Measurements from ENCODE around the gene ITPA. TPM values are rescaled to one million over a fixed set of nuclear protein-coding genes. Genes with fewer than 3 reads are reported as not detected.

Gene ITPA
- total and polyA plus RNA-seq, 2 of the 13 experiments (the other 11 are each of a cell fraction or from before 2014, with no cell fraction given), result 60.1 to 103 TPM

DNA sequence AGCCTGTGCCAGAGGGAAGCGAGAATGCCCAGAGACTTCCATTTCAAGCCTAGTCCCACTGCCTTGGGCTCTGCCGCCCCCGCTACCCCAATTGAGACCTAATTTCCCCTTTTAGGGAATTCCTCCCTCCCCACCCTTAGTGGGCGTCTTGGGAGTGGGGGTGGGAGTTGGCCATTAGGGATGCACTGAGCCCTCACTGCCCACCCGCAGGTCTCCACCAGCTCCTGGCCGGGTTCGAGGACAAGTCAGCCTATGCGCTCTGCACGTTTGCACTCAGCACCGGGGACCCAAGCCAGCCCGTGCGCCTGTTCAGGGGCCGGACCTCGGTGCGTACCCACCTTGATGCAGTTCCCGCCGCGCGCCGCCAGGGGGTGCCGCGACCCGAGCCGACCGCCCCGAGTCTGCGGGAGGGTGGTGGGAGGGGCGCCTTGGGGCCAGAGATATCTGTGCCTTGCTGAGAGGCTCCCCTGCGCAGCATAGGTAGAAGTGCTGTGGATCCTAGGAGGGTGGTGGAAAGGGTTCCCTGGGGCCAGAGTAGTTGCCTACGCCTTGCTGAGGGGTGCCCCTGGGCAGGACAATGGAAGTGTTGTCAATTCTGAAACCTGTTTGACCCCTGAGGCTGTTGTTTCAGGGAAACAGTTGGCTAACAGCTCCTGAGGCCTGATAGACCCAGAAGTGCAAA, 9.2 kb downstream of the ITPA start (continued):
- no peak for TF ChIP-seq EZH2 (conservative IDR thresholded peaks at IDR 0.05; ENCODE audit: low read depth, low read length)
- TF ChIP-seq XRCC5 (optimal IDR thresholded peaks at IDR 0.05; ENCODE audit: low read length), result peak; percentile 99
- peak; percentile 97 for TF ChIP-seq ZNF572 (CRISPR knock-in tag; IDR thresholded peaks at IDR 0.05)
- peak; percentile 89 for TF ChIP-seq TBX2 (CRISPR knock-in tag; IDR thresholded peaks at IDR 0.05; ENCODE audit: borderline replicate concordance)
- TF ChIP-seq ZNF496 (CRISPR knock-in tag; IDR thresholded peaks at IDR 0.05; ENCODE audit: insufficient replicate concordance), result no peak
- TF ChIP-seq SMC3 (IDR thresholded peaks at IDR 0.05; ENCODE audit: low read length), result peak; percentile 83; the same call in 1 of the 2 replicates
- TF ChIP-seq ZNF337 (CRISPR knock-in tag; IDR thresholded peaks at IDR 0.05; ENCODE audit: borderline replicate concordance, low read depth), result no peak
- no peak for TF ChIP-seq NCOA1 (CRISPR knock-in tag; IDR thresholded peaks at IDR 0.05)
- no peak for TF ChIP-seq LCORL (IDR thresholded peaks at IDR 0.05)
- TF ChIP-seq LCORL (CRISPR knock-in tag; IDR thresholded peaks at IDR 0.05), result peak; percentile 48; the same call in 1 of the 2 replicates
- TF ChIP-seq ZNF749 (CRISPR knock-in tag; IDR thresholded peaks at IDR 0.05; ENCODE audit: borderline replicate concordance), result peak; percentile 32; the same call in 1 of the 2 replicates
- peak; percentile 95; the same call in 1 of the 2 replicates for TF ChIP-seq AHR (CRISPR knock-in tag; IDR thresholded peaks at IDR 0.05)
- peak; percentile 58; the same call in 1 of the 2 replicates for TF ChIP-seq ZNF605 (CRISPR knock-in tag; IDR thresholded peaks at IDR 0.05)
- TF ChIP-seq CCAR2 (optimal IDR thresholded peaks at IDR 0.05; ENCODE audit: low read depth, low read length), result no peak
- TF ChIP-seq, protein P1, sequence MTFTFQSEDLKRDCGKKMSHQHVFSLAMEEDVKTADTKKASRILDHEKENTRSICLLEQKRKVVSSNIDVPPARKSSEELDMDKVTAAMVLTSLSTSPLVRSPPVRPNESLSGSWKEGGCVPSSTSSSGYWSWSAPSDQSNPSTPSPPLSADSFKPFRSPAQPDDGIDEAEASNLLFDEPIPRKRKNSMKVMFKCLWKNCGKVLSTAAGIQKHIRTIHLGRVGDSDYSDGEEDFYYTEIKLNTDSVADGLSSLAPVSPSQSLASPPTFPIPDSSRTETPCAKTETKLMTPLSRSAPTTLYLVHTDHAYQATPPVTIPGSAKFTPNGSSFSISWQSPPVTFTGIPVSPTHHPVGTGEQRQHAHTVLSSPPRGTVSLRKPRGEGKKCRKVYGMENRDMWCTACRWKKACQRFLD (CRISPR knock-in tag; IDR thresholded peaks at IDR 0.05; ENCODE audit: borderline replicate concordance), result no peak; the same call in 1 of the 2 replicates
- TF ChIP-seq MTF2 (CRISPR knock-in tag; IDR thresholded peaks at IDR 0.05; ENCODE audit: borderline replicate concordance), result no peak
- TF ChIP-seq ZNF607 (CRISPR knock-in tag; IDR thresholded peaks at IDR 0.05; ENCODE audit: borderline replicate concordance), result peak; percentile 82; the same call in 1 of the 2 replicates
- peak; percentile 68; the same call in 1 of the 2 replicates for TF ChIP-seq POLR2G (IDR thresholded peaks at IDR 0.05; ENCODE audit: low read depth, low read length)
- TF ChIP-seq ZNF382 (CRISPR knock-in tag; IDR thresholded peaks at IDR 0.05; ENCODE audit: borderline replicate concordance), result no peak
- no peak for TF ChIP-seq ZNF773 (CRISPR knock-in tag; IDR thresholded peaks at IDR 0.05; ENCODE audit: borderline replicate concordance)
- TF ChIP-seq ELF4 (CRISPR knock-in tag; IDR thresholded peaks at IDR 0.05; ENCODE audit: borderline replicate concordance), result no peak
- no peak for TF ChIP-seq NCOR1 (IDR thresholded peaks at IDR 0.05; ENCODE audit: borderline replicate concordance, low read length)
- peak; percentile 33; the same call in 1 of the 2 replicates for TF ChIP-seq MXD3 (CRISPR knock-in tag; IDR thresholded peaks at IDR 0.05)
- peak; percentile 95 for TF ChIP-seq REPIN1 (CRISPR knock-in tag; IDR thresholded peaks at IDR 0.05; ENCODE audit: borderline replicate concordance, low read depth)

Measured in HepG2 (cell line).